ENCODE measurements around the gene FLYWCH2. TPM values are rescaled to one million over a fixed set of nuclear protein-coding genes. Genes with fewer than 3 reads are reported as not detected.

Gene FLYWCH2
- total RNA-seq, 1 experiment from 2014 or later: 31.8 TPM

DNA sequence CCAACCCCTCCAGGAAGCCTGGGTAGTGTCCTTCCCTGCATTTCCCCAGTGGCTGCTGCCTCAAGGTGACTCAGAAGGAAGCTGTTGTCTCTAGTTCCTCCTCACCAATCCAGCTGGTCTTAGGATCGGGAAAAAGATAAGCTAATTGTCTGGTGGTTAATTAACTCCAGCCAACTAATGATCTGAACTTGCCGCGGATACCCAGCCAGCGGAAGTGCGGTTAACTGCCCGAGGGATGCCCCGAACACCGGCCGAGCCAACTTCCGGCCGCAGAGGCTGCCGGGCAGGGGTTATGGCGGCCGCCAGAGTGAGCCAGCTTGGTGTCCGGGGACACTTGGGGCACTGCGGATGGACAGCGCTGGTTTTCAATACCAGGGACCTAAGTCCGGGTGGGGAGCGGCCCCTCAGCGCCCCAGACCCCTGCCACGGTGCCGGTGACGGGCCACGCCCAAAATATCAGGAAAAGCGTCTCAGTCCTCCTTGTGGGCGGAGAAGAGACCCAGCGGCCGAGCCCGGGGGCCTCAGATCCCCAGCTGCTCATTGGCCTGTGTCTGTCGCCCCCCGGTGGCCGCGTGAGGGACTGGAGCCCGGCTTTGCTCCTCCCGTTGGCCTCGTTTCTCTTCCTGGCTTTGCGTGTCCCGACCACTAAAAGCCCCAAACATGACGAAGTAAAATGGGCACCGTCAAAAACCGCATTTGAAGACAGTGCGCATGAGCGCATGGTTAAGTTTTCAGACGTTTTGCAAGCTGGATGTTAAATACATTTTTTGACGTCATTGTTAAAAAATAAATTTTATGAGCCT lies 14.8 kb upstream of the FLYWCH2 start:
- in situ Hi-C loops (cut with HindIII; ENCODE audit: low pct_unique_long_range_greater_than_20kb, low sequenced_read_pairs): no loop called here

DNA sequence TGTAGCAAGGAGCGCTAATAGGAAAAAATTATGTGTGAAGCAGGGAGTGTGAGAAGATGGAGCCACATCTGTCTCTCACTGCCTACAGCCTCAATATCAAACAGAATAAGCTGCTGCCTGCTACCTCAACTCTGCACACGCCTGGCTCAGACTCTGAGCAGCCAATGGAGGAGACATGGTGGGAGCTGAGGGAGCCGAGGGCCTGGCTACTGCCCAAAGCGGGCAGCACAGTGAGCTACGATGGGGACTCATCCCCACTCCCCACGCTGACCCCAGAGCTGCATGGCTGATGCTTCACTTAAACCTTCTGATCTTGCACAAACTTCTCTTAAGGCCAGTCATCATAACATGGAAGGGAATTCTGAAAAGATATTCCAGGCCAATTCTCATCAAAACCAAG lies 11.1 kb upstream of the FLYWCH2 start:
- in situ Hi-C loops (cut with HindIII; ENCODE audit: low pct_unique_long_range_greater_than_20kb, low sequenced_read_pairs): no loop called here
- no peak for DNase-seq (ENCODE audit: low read depth, low spot score)

More for the DNA sequence above, 14.8 kb upstream of the FLYWCH2 start:
- peak; percentile 93 for DNase-seq (ENCODE audit: low read depth, low spot score)

DNA sequence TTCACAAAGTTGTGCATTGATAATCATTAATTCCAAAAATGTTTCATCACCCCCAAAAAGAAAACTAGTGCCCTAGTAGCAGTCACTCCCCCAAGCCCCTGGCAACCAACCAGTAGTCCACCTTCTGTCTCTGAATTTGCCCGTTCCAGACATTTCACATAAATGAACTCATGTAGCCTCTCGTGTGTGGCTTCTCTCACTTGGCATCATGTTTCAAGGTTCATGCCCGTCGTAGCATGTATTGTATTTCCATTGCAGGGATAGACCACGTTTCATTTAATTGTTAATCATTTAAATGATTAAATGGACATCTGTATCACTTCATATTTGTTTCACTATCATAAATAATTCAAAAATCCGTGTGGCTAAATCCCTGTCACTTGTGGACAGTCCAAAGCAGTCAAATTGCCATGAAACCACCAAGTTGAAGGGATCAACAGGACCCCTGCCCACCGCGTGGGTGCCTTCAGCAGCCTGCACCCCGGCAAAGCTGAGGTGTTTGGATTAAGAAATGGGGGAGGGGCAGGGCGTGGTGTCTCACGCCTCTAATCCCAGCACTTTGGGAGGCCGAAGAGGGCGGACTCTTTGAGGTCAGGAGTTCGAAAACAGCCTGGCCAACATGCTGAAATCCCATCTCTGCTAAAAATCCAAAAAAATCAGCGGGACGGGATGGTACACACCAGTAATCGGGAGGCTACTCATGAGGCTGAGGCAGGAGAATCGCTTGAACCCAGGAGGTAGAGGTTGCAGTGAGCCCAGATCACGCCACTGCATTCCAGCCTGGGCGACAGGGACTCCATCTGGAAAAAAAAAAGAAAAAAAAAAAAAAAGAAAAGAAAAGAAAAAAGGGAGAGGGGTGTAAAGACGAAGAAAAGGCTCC lies 8.7 kb upstream of the FLYWCH2 start:
- in situ Hi-C loops (cut with HindIII; ENCODE audit: low pct_unique_long_range_greater_than_20kb, low sequenced_read_pairs): no loop called here
- DNase-seq (ENCODE audit: low read depth, low spot score): no peak

GRCh38 chr16:2874912-2875362 lies 8.1 kb upstream of the FLYWCH2 start:
- in situ Hi-C loops (cut with HindIII; ENCODE audit: low pct_unique_long_range_greater_than_20kb, low sequenced_read_pairs): no loop called here

DNA sequence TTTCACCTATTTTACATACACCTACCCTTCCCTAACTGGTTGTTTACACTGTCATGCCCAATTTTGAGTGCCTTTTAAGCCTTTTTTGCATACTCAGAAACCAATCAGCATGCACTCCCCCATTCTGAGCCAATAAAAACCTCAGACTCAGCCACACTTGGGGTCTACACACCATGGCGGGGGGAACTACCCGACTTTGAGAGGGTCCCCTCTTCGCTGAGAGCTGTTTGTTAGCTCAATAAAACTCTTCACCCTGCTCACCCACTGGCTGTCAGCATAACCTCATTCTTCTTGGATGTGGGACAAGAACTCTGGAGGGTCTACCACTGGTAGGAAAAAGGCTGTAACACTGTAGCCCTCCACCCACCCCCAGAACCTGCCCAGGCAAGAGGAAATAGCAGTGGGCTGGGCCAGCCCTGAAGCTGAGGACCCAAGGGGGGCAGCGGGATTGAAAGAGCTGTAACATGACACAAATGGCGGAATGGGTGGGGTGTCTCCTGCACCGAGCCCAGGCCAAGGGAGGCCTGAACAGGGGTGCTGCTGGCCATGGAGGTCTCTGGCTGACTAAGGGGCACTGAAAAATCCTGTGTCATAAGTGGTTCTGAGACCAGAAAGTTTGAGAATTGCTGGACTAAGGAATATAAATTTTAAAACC lies 3.0 kb upstream of the FLYWCH2 start:
- no peak for DNase-seq (ENCODE audit: low read depth, low spot score)
- in situ Hi-C loops (cut with HindIII; ENCODE audit: low pct_unique_long_range_greater_than_20kb, low sequenced_read_pairs): no loop called here

More at GRCh38 chr16:2874912-2875362, 8.1 kb upstream of the FLYWCH2 start:
- peak; percentile 77 for DNase-seq (ENCODE audit: low read depth, low spot score)

DNA sequence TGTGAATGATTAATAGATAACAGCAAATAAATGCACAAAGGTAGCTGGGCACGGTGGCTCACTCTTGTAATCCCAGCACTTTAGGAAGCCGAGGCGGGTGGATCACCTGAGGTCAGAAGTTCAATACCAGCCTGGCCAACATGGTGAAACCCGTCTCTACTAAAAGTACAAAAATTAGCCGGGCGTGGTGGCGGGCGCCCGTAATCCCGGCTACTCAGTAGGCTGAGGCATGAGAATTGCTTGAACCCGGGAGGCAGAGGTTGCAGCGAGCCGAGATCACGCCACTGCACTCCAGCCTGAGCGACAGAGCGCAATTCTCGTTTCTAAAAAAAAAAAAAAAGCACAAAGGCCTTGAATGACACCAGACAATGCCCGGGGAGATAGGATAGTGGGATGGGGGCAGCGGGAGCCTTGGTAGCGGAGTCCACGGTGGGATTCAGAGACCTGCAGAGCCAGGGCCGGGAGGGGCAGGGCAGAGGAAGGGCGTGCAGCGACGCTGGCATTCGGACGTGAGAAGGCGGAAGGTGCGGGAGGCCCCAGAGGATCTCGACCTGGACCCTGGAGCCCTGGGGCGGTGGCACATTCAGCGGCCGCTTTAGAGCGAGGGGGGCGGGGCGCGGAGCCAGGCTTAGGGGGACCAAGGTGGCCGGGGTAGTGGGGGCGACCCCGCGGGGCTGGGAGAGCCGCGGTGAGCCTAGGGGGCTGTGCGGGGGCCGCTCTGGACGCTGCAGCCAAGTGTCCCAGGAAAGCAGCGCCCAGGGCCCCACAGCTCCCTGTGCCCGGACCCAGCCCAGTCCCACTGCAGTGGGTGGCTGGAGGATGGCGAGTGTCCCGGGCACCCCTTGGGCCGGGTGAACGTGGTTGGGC lies 999 bp upstream of the FLYWCH2 start:
- peak; percentile 29 for DNase-seq (ENCODE audit: low read depth, low spot score)
- in situ Hi-C loops (cut with HindIII; ENCODE audit: low pct_unique_long_range_greater_than_20kb, low sequenced_read_pairs): no loop called here

GRCh38 chr16:2883458-2883908 lies 468 bp downstream of the FLYWCH2 start:
- in situ Hi-C loops (cut with HindIII; ENCODE audit: low pct_unique_long_range_greater_than_20kb, low sequenced_read_pairs): no loop called here
- DNase-seq (ENCODE audit: low read depth, low spot score): no peak

- no peak for DNase-seq (ENCODE audit: low read depth, low spot score)
- in situ Hi-C loops (cut with HindIII; ENCODE audit: low pct_unique_long_range_greater_than_20kb, low sequenced_read_pairs): no loop called here
These were observed 1.0 kb downstream of the FLYWCH2 start for GRCh38 chr16:2884041-2884451.

GRCh38 chr16:2894231-2894630 lies 11.2 kb downstream of the FLYWCH2 start:
- in situ Hi-C loops (cut with HindIII; ENCODE audit: low pct_unique_long_range_greater_than_20kb, low sequenced_read_pairs): no loop called here
- no peak for DNase-seq (ENCODE audit: low read depth, low spot score)

DNA sequence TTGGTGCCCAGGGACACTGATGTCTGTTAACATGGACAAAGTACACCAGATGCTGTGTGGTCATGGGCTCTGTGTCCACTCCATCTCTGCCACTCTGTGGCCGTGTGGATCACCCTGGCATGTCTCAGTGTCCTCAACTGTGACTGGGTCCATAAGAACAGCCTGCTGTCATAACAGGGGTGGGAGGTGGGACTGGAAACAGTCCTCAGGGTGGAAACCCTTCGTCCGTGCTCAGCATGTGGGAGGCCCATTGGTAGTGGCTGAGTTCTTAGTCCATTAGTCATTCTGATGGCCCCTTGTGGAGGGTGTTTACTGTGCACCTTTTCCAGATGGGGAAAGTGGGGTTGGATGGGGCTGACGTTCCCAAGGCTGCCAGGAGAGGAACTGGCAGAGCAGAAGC lies 12.8 kb downstream of the FLYWCH2 start:
- no peak for DNase-seq (ENCODE audit: low read depth, low spot score)
- in situ Hi-C loops (cut with HindIII; ENCODE audit: low pct_unique_long_range_greater_than_20kb, low sequenced_read_pairs): no loop called here

DNA sequence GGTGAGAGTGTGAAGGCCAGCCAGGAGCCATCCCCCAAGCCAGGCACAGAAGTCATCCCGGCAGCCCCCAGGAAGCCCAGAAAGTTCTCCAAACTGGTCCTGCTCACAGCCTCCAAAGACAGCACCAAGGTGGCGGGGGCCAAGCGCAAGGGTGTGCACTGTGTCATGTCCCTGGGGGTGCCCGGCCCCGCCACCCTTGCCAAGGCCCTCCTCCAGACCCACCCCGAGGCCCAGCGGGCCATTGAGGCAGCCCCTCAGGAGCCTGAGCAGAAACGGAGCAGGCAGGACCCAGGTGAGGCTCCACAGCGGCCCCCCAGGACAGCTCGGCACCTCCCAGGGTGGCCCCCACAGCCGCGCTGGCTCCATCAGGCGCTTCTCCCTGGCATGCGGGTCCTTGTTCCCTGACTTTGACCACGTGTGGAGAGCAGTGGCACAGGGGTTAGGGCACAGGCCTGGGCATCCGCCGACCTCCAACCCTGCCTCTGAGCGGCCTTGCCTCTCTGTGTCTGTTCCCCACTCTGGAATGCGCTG lies 13.5 kb downstream of the FLYWCH2 start:
- in situ Hi-C loops (cut with HindIII; ENCODE audit: low pct_unique_long_range_greater_than_20kb, low sequenced_read_pairs): no loop called here
- no peak for DNase-seq (ENCODE audit: low read depth, low spot score)

DNA sequence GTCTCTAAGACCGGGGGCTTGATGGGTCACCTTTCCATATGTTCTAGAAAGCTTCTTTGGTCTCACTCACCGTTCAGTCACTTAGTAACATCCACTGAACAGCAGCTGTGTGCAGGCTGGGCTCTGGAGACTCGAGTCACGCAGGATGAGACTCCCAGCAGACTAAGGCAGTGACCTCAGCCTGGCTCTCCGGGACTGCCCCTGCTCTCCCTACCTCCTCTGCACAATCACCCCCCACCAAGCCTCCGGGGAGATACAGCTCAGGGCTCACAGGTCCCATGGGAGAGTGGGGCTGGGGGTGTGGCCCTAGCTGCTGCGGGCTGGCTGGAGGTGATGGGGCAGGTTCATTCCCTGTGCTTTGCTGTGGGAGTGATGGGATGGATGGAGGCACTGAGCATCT lies 14.1 kb downstream of the FLYWCH2 start:
- DNase-seq (ENCODE audit: low read depth, low spot score): no peak
- in situ Hi-C loops (cut with HindIII; ENCODE audit: low pct_unique_long_range_greater_than_20kb, low sequenced_read_pairs): no loop called here

DNA sequence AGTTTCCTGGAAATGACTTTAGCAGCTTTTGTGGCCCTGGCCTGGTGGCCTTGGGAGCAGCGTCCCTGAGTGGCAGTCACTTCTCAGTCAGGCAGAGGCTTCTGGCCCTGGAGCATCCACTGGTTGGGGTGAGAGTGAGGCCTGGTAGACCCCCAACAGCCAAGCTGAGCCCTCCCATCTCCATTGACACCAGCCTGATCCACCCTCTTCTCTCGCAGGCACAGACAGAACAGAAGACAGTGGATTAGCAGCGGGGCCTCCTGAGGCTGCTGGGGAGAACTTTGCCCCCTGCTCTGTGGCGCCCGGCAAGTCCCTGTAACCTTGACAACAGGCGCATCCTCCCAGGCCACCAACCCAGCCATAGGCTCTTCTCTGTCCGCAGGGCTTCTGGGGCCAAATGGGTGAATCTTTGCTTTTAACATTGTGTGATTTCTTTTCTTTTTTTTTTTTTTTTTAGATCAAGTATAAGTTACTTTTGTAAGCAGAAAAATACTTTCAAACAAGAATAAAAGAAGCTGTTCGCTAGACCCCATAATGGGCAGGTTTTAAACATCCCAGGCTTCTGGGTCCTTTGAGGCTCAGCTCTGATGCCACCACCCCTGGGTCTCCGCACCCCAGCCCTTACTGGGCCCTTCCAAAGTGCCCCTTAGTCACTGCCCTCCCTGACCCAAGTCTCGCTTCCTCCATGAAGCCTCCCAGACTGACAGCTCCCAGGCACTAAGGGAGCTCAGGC lies 16.0 kb downstream of the FLYWCH2 start:
- no peak for DNase-seq (ENCODE audit: low read depth, low spot score)
- in situ Hi-C loops (cut with HindIII; ENCODE audit: low pct_unique_long_range_greater_than_20kb, low sequenced_read_pairs): no loop called here

GRCh38 chr16:2899564-2900072 lies 16.6 kb downstream of the FLYWCH2 start:
- in situ Hi-C loops (cut with HindIII; ENCODE audit: low pct_unique_long_range_greater_than_20kb, low sequenced_read_pairs): no loop called here
- DNase-seq (ENCODE audit: low read depth, low spot score): no peak

- in situ Hi-C loops (cut with HindIII; ENCODE audit: low pct_unique_long_range_greater_than_20kb, low sequenced_read_pairs): no loop called here
- no peak for DNase-seq (ENCODE audit: low read depth, low spot score)
These were observed 17.6 kb downstream of the FLYWCH2 start for GRCh38 chr16:2900526-2901075.

Measured in SK-MEL-5 (cell line).